GM19455 (cell line): Measurements from ENCODE around the gene MYADML2.

Source experiments
- ATAC-seq: cut with Tn5 transposase; IDR thresholded peaks from one replicate; pipeline ENCODE4 v1.9.1; 2021; ENCODE audit not compliant: unreplicated experiment

The MYADML2 gene

GRCh38 chr17:81912441-81913309 is 34.4 kb downstream of the MYADML2 start:
- ATAC-seq, result no peak

DNA sequence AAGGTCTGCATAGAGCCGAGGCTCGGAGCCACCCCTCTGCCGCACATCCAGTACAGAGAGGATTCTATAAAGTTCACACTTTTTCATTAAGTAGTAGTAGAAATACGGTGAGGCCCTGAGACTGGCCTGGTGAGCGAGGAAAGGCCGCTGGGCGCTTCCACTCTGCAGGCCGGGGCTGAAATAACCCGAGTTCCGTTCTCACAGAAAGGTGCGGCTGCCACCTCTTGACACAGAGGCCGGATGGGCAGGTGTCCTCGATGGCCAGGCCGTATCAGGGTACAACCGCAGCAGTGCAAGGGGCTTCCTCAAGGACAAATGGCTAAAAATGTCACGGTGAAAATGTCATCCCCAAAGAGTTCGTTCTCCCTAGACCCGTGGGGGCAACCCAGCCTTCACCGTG is 35.1 kb downstream of the MYADML2 start:
- no peak for ATAC-seq

GRCh38 chr17:81911277-81911961 is 35.6 kb downstream of the MYADML2 start, which contains the start of gene PCYT2:
Gene PCYT2 (minus strand): TSS chr17:81911399. CDS start chr17:81911355, 44 bp downstream.
- peak; percentile 67 for ATAC-seq

DNA sequence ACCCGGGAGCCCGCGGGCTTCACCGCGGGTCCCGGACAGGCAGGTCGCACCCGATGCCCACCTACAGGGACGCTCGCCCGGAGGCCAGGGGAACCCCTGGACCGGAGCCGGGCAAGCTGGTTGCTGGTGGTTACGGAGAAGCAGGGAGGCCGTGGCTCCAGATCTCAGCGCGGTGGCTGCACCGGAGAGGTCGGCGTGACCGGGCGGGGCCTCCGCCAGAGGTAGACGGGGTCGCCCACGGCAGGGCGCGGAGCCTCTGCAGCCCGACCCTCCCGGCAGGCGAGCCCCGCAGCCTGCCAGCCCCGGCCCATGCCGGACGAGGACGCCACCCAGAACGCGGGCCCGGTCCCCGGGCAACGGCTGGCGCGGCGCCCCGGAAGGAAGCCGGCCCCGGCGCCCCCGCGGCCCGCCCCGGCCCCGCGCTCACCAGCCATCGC is 36.2 kb downstream of the MYADML2 start:
- ATAC-seq, result peak; percentile 43

DNA sequence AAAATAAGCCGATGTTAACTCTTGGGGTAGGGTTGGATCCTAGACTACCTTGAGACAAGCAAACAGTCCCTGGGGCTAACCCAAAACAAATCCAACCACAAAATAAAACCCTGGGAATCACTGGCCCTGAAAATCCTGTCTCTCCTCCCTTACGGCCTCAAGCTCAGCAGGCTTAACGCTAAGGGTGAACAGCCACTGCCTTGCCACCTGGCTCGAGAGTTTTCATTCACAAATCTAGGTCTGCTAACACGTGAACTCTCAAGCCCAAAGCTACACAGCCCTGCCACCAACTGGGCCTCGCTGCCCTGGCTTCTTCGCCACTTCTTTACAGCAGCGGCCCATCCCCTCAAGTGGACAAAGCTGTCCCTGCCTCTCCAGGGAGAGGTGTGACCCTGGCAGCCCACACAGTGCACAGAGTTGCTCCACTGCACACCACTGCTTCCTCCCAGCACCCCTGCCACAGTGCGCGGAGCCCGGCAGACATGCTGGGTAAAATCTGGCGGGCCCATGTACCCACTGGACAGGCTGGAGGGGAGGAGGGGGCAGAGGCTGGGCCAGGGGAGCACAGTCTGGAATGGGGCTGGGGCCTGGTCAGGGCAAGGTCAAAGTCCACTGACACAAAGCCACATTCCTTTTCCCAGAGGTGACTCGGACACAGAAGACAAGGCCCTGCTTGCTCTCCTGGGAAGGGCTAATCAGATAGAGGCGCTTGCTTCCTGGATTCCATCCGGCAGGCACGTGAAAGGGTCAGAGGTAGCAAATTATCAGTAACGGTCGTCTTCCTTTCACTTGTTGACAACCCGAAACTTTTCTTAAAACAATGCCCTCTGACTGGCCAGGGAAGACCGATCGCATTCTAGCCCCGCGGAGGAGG is 36.8 kb downstream of the MYADML2 start:
- ATAC-seq, result no peak

DNA sequence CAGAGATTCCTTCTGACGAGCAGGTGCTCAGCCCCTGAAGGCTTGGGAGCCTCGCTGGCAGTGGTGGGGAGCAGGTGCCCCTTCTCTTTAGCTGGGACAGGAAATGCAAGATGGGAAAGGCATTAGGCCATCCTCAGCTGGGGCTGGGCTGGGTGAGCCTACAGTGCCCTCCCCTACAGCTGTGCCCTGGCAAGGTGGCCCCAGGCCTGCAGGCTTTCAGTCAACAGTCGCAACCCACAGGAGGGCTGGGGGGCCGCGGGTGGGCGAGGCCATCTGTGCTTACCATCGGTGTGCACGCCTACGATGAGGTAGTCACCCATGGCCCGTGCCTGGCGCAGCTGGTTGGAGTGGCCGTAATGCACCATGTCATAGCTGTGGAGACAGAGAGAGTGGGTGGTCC is 37.8 kb downstream of the MYADML2 start:
- ATAC-seq, result no peak

- ATAC-seq, result no peak
Measured at GRCh38 chr17:81908793-81909192, 38.2 kb downstream of the MYADML2 start.

DNA sequence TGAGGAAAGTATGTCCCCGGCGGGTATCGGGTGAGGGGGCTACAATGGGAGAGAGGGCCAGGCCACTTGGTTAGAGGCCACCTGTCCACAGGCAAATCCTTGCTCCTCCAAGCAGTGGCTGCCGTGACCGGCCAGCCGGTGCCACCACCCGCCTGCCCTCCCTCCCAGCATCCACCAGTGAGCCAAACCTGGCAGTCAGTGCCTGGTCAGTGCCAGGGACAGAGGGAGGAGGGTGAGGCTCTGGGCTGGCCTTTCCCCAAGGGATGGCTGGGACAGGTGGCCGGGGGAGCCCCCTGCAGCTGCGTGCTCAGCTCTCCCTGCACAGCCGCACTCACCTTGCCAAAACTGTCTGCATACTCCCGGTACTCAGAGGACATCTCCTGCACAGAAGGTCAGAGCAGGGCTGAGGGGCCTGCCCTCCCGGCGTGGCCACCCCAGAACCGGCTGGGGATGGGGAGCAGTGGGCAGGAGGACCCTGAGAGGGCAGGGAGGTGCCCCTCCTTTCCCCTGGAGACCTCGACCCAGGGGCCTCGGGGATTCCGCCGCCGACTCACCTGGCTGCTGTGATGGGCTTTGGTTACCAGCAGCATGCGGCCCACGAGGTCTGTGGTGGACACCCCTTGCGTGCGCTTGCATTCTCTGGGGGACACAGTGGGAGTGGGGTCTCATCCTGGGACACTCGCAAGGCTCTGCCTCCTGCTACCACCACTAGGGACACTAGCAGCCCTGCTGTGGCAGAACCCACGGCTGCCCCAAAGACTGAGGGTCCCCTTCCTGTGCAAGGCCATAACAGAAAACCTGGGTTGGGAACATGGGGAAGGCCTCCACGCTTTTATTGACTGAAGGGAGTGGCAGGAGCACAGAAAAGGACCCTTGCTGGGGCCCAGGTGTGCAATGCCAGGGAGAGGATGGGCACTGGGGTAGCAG is 39.6 kb downstream of the MYADML2 start:
- ATAC-seq, result no peak

DNA sequence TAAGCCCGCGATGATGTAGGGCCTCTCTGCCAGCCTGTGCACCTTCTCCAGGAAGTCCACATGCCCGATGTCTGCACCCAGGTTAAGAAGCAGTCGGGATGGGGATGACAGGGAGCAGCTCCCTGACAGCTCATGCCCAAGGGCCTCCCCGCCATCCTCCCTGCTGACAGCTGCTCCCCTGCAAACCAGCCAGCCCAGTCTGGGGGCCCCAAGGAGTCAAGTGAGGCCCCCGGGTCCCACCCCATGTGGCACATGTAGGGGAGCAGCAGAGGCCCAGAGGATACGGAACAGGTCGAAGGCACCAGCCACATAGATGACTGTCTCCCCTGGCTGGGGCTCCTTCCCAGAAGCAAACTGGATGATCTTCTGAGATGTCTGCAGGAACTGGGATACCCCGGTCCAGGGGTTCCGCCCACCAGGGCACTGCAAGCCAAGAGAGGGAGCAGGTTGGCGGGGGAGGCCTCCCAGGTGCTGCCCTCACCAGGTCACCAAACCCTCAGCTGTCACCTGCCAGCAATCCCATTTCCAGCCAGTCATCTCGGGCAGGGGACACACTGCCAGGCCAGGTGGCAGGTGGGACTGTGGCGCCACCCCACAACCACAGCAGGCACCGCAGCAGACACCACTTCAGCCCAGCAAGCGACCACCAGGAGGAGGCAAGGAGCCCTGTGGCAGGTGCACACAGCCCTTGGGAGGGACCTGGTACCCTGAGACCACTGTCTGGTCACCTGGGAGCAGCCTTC is 40.4 kb downstream of the MYADML2 start:
- no peak for ATAC-seq

GRCh38 chr17:81905993-81906392 is 41.0 kb downstream of the MYADML2 start:
- ATAC-seq, result no peak

DNA sequence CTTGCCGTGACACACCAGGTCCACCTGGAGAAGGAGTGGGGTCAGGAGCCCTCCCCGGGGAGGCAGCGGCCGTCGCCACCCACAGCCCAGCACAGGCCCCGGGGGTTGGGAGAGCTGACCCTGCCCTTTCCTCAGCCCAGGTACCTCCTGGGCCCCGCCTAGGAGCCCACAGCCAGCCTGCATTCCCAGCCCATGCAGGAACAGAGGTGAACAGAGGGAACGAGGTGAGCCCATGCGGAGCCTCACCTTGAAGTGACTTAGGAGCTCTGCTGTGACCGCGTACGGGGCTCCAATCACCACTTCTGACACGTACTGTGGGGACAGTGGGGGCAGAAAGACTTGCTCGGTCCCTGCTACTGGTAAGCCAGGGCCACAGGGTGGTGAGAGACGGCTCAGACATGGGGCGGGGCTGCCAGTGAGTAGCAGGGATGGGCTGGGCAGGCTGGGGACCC is 41.6 kb downstream of the MYADML2 start:
- no peak for ATAC-seq

DNA sequence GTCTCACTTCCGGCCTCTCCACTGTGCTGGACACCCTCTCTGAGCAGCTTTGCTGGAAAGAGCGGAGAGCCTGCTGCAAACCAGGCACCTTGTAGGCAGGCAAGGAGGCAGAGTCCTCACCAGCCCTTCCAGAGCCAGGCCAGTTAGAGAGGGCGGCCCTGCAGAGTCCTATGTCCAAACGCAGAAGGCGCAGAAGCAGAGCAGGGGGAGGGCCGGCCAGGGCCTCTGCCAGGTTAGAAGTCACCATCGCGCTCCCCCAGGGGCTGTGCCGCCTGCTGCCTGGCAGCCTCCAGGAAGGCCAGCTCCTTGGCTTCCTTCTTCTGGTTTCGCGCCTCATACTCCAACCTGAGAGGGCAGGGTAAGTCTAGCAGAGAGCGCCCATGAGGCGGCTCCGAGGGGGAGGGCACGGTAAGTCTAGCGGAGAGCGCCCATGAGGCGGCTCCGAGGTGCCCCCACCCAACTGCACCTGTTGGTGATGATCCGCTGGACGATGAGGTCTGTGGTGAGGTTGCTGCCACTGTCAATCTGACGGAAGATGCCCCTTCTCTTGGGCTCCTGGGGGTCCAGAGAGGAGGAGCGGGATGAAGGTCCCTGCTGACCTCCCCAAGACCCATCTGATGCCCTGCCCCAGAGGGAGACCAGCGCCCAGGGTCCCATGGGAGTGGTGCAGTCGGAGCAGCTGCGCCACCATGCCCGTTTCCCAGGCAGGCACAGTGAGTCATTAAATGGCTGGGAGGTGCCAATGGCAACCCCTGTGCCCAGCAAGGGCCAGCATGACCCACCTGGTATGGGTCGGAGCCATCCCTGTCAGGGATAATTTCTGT is 42.2 kb downstream of the MYADML2 start:
- no peak for ATAC-seq

- ATAC-seq, result no peak
Measured at GRCh38 chr17:81903896-81904599, 43.0 kb downstream of the MYADML2 start.

- no peak for ATAC-seq
Measured at GRCh38 chr17:81903415-81903831, 43.6 kb downstream of the MYADML2 start.

- ATAC-seq, result no peak
Measured at GRCh38 chr17:81902653-81903414, 44.2 kb downstream of the MYADML2 start.

- ATAC-seq, result no peak
Measured at GRCh38 chr17:81902023-81902652, 44.9 kb downstream of the MYADML2 start, which contains the start of gene NPB. Gene NPB (plus strand): TSS chr17:81902238. CDS start chr17:81902278, 40 bp downstream.
